ENCODE results near the gene PIEZO2.

Gene PIEZO2

DNA sequence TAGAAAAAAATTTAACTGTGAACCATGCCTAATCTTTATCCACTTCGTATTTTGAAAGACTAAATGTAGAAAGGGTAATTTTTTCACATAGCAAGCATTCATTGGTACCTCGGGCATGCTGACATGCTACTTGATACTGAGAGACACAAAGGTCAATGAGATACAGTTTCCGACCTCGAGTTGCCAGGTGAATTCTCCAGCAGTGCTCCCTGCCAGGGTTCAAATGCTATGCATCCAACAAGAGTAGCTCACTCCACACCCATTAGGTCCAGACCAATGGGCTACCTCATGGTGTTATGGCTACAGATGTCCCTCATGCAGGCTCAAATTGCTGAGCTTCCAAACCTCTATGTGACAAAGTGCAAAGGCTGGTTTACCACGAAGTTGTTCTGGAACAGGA is 305.8 kb downstream of the PIEZO2 start:
- no peak for TF ChIP-seq ZFX (IDR thresholded peaks at IDR 0.05)
- TF ChIP-seq, protein P1, sequence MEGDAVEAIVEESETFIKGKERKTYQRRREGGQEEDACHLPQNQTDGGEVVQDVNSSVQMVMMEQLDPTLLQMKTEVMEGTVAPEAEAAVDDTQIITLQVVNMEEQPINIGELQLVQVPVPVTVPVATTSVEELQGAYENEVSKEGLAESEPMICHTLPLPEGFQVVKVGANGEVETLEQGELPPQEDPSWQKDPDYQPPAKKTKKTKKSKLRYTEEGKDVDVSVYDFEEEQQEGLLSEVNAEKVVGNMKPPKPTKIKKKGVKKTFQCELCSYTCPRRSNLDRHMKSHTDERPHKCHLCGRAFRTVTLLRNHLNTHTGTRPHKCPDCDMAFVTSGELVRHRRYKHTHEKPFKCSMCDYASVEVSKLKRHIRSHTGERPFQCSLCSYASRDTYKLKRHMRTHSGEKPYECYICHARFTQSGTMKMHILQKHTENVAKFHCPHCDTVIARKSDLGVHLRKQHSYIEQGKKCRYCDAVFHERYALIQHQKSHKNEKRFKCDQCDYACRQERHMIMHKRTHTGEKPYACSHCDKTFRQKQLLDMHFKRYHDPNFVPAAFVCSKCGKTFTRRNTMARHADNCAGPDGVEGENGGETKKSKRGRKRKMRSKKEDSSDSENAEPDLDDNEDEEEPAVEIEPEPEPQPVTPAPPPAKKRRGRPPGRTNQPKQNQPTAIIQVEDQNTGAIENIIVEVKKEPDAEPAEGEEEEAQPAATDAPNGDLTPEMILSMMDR (conservative IDR thresholded peaks at IDR 0.05) = no peak

DNA sequence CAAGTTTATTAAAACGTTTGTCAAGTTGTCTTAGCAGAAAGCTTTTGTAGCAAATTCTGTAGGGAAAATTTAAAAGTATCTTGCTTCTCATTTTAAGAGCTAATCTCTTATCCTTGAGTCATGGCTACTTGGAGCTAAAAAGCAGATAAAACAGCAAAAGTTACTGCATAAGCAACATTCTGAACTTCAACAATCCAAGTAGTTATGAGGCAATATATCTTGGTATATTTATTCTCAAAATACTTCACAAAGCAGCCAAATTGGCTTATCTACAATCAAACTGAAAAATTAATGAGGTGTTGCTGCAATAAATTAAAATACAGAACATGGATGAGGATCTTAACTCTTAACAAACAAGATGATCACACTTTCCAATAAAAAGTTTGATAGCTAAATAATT is 306.5 kb downstream of the PIEZO2 start:
- TF ChIP-seq, protein P1 (conservative IDR thresholded peaks at IDR 0.05) = no peak
- TF ChIP-seq ZFX (IDR thresholded peaks at IDR 0.05) = no peak

More for the DNA sequence above, 305.8 kb downstream of the PIEZO2 start:
- H3K27ac ChIP-seq = no peak overlapping the region

DNA sequence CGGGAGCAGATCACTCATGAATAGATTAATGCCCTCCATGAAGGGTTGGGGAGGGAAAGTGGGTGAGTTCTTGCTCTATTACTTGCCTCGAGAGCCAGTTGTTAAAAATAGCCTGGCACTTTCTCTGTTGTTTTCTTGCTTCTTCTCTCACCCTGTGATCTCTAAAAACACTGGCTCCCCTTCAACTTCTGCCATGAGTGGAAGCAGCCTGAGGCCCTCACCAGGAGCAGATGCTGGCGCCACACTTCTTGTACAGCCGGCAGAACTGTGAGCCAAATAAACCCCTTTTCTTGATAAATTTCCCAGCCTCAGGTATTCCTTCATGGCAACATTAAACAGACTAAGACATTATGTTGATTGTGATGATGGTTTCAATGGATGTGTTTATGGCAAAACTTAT is 307.0 kb downstream of the PIEZO2 start:
- TF ChIP-seq ZFX (IDR thresholded peaks at IDR 0.05) = no peak
- TF ChIP-seq, protein P1 (conservative IDR thresholded peaks at IDR 0.05) = no peak
- H3K27ac ChIP-seq = no peak overlapping the region

More for the DNA sequence above, 306.5 kb downstream of the PIEZO2 start:
- no peak overlapping the region for H3K27ac ChIP-seq

DNA sequence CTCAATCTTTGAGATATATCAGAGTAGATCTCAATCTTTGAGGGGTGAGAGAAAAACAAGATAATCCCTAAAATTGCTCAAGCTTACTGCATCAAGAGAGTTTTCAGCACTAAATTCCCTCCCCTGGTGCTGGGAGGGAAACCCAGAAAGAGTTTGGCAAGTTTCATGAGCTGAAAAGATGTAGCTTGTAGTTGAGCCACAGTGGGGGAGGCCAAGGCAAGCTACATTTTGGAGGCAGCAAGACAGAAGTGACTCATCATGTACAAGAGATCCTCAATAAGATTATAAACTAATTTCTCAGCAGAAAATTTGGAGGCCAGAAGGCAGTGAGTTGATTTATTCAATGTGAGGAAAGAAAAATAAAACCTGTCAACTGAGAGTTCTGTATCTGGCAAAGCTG is 308.2 kb downstream of the PIEZO2 start:
- TF ChIP-seq, protein P1 (conservative IDR thresholded peaks at IDR 0.05) = no peak
- TF ChIP-seq ZFX (IDR thresholded peaks at IDR 0.05) = no peak

DNA sequence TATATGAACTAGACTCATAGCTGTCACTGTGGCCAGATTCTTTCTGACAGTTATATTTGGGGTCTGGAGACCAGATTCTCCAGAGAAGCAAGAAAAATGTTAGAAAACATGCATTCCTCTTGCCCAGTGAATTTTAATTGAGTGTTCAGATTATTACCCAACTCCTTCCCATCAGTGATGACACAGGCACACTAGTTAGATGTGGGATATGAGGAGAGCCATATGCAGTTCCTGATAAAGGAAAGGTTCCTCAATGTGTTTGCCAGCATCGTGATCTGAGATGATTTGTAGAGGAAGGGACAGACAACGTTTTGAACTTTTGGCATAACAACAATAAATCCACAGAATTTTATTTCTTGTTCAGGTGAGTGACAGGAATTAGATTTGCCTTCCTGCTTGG is 308.6 kb downstream of the PIEZO2 start:
- TF ChIP-seq, protein P1 (conservative IDR thresholded peaks at IDR 0.05) = no peak
- no peak for TF ChIP-seq ZFX (IDR thresholded peaks at IDR 0.05)
- no peak overlapping the region for H3K27ac ChIP-seq

More for the DNA sequence above, 308.2 kb downstream of the PIEZO2 start:
- no peak overlapping the region for H3K27ac ChIP-seq

DNA sequence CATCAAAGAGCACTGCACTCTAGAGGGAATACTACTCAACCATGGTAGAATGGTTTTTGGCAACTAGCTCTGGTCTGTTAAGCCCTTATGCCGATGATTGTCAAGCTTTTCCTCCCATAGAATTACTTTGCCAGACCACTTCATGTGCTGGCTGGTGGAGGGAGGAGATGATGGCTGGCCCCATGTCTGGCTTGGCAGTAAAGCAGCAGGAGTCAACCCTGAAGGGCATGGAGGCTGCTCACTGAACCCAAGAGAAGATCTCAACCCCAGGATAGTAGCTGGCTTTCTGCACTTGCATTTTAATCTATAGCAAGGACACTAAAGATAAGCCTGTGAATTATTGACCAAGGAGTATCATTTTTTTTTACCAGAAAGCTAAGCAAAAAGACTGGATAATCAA is 309.9 kb downstream of the PIEZO2 start:
- TF ChIP-seq, protein P1 (conservative IDR thresholded peaks at IDR 0.05) = no peak
- TF ChIP-seq ZFX (IDR thresholded peaks at IDR 0.05) = no peak
- H3K27ac ChIP-seq = no peak overlapping the region

DNA sequence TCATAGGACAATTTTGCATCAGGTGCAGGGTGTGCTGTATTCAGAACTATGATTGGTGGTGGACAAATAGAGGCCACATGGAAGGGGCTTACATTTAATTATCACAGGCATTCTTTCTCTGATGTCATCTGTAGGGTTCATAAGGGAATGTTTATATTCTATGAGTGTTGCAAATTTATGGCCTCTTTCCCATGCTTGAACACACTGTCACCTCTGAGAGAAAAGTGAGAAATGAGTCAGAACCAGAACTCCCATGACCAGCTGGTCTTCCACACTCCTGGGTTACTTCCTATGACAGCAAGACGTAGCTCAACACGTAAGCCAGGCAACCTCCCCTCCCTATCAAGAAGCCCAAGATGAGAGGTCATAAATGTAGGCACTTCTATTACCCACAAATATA is 310.8 kb downstream of the PIEZO2 start:
- TF ChIP-seq ZFX (IDR thresholded peaks at IDR 0.05) = no peak
- TF ChIP-seq, protein P1 (conservative IDR thresholded peaks at IDR 0.05) = no peak
- no peak overlapping the region for H3K27ac ChIP-seq

Data from C4-2B (cell line).